Ovary (tissue), 3 donors: Measurements from ENCODE around the gene CTNNAL1.

Experiments
- EP300 ChIP-seq: sonication (generic); formaldehyde crosslinking; IDR thresholded peaks from one replicate; pipeline ENCODE4 v1.6.1; 2017; ENCODE audit warnings: antibody characterized with exemption
- POLR2A ChIP-seq: fragments of 450-650 bp; IDR thresholded peaks from one replicate; pipeline ENCODE4 v1.6.1; 2017; ENCODE audit warnings: antibody characterized with exemption, mild to moderate bottlenecking, moderate library complexity
- TF ChIP-seq, protein P1 (sequence below), 3 donors: fragments of 450-650 bp in 2 of 3; fragments of 200-600 bp in 1 of 3; IDR thresholded peaks; one replicate each; pipeline versions ENCODE4 v1.5.1 to v1.8.0; 2016 to 2022; ENCODE audit warnings: antibody characterized with exemption in 3 of 3, mild to moderate bottlenecking in 1 of 3
- donor health status: DM: no; HTN: no; CAD: no.

DNA sequence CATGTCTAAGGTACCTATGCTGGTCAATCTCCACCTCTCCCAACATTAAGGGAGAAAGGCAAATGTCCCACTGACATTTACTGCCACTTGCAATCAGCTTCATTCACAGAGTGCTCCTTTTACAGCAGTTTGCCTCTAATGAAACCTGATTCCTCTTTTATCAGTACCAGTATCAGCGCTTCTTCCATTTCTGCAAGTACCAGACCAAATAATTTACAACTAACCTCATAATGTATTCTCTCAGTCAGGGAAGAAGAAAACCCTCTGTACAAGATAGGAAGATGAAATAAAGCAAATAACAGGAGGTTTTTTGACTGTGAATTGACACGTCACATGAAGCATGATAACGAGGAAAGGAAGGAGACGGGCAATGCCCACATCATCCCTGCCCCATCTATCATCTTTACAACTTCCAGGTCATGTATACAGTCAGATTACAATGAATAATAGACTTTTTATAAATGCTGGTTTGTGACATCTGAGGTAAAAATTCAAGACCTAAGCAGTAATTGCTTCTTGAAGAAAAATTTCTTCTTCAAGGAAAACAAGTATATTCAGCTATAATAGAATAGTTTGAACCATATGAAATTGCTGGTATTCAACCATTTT, 57.2 kb downstream of the CTNNAL1 start:
- TF ChIP-seq POLR2A (no peak), EP300 (no peak)
- TF ChIP-seq, protein P1, sequence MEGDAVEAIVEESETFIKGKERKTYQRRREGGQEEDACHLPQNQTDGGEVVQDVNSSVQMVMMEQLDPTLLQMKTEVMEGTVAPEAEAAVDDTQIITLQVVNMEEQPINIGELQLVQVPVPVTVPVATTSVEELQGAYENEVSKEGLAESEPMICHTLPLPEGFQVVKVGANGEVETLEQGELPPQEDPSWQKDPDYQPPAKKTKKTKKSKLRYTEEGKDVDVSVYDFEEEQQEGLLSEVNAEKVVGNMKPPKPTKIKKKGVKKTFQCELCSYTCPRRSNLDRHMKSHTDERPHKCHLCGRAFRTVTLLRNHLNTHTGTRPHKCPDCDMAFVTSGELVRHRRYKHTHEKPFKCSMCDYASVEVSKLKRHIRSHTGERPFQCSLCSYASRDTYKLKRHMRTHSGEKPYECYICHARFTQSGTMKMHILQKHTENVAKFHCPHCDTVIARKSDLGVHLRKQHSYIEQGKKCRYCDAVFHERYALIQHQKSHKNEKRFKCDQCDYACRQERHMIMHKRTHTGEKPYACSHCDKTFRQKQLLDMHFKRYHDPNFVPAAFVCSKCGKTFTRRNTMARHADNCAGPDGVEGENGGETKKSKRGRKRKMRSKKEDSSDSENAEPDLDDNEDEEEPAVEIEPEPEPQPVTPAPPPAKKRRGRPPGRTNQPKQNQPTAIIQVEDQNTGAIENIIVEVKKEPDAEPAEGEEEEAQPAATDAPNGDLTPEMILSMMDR (IDR thresholded peaks at IDR 0.05) = no peak
